ENCODE results near the gene EEPD1. TPM values are rescaled to one million over a fixed set of nuclear protein-coding genes. Genes with fewer than 3 reads are reported as not detected.

Gene EEPD1
- total RNA-seq, 1 donor from 2014 or later: 12.5 TPM

- Histone ChIP-seq H3K27ac (ENCODE audit: low read depth, low read length) (peak overlapping the region; percentile 93), H3K4me3 (ENCODE audit: low read length in 3 of 3) (peak overlapping the region; percentile 84 to 90 (median 86)), H3K36me3 (ENCODE audit: control insufficient read depth in 3 of 3, insufficient read depth in 3 of 3, low read length in 3 of 3) (peaks cover 10 to 16% (median 11%) of the 10 kb centered on the region in 3 donors), H3K4me1 (ENCODE audit: control insufficient read depth in 3 of 3, insufficient read depth in 3 of 3, low read length in 3 of 3) (peaks cover 50 to 56% (median 51%) of the 10 kb centered on the region in 3 donors), H3K9me3 (ENCODE audit: control insufficient read depth in 3 of 3, low read length in 3 of 3) (peaks cover 0 to 2% (median under 1%) of the 10 kb centered on the region in 3 donors), H3K9ac (ENCODE audit: low read depth in 1 of 3, low read length in 3 of 3) (peak overlapping the region; percentile 92 to 97 (median 94)), H3K27me3 (ENCODE audit: control insufficient read depth in 3 of 3, insufficient read depth in 3 of 3, low read length in 3 of 3) (no peaks in the 10 kb centered on the region)
Measured at GRCh38 chr7:36153571-36154097, 580 bp downstream of the EEPD1 start.

GRCh38 chr7:36154255-36155212 is 1.5 kb downstream of the EEPD1 start:
- Histone ChIP-seq H3K9me3 (ENCODE audit: control insufficient read depth in 3 of 3, low read length in 3 of 3) (no peaks in the 10 kb centered on the region), H3K36me3 (ENCODE audit: control insufficient read depth in 3 of 3, insufficient read depth in 3 of 3, low read length in 3 of 3) (peaks cover 10 to 16% (median 11%) of the 10 kb centered on the region in 3 donors), H3K9ac (ENCODE audit: low read depth in 1 of 3, low read length in 3 of 3) (peak overlapping the region; percentile 92 to 97 (median 94)), H3K4me3 (ENCODE audit: low read length in 3 of 3) (peak overlapping the region; percentile 84 to 90 (median 86)), H3K4me1 (ENCODE audit: control insufficient read depth in 3 of 3, insufficient read depth in 3 of 3, low read length in 3 of 3) (peaks cover 58 to 63% (median 60%) of the 10 kb centered on the region in 3 donors), H3K27ac (ENCODE audit: low read depth, low read length) (peak overlapping the region; percentile 93), H3K27me3 (ENCODE audit: control insufficient read depth in 3 of 3, insufficient read depth in 3 of 3, low read length in 3 of 3) (no peaks in the 10 kb centered on the region)

GRCh38 chr7:36155811-36156361 is 2.8 kb downstream of the EEPD1 start:
- Histone ChIP-seq H3K9ac (ENCODE audit: low read depth in 1 of 3, low read length in 3 of 3) (peak overlapping the region; percentile 92 to 97 (median 94)), H3K9me3 (ENCODE audit: control insufficient read depth in 3 of 3, low read length in 3 of 3) (no peaks in the 10 kb centered on the region), H3K4me3 (ENCODE audit: low read length in 3 of 3) (peak overlapping the region; percentile 84 to 90 (median 86)), H3K27me3 (ENCODE audit: control insufficient read depth in 3 of 3, insufficient read depth in 3 of 3, low read length in 3 of 3) (no peaks in the 10 kb centered on the region), H3K27ac (ENCODE audit: low read depth, low read length) (peak overlapping the region; percentile 93), H3K36me3 (ENCODE audit: control insufficient read depth in 3 of 3, insufficient read depth in 3 of 3, low read length in 3 of 3) (peaks cover 10 to 16% (median 11%) of the 10 kb centered on the region in 3 donors), H3K4me1 (ENCODE audit: control insufficient read depth in 3 of 3, insufficient read depth in 3 of 3, low read length in 3 of 3) (peaks cover 71 to 76% (median 74%) of the 10 kb centered on the region in 3 donors)

GRCh38 chr7:36157527-36158320 is 4.7 kb downstream of the EEPD1 start:
- Histone ChIP-seq H3K4me3 (ENCODE audit: low read length in 3 of 3) (peak overlapping the region; percentile 18 to 84 (median 41)), H3K4me1 (ENCODE audit: control insufficient read depth in 3 of 3, insufficient read depth in 3 of 3, low read length in 3 of 3) (peaks cover 77 to 87% (median 80%) of the 10 kb centered on the region in 3 donors), H3K9me3 (ENCODE audit: control insufficient read depth in 3 of 3, low read length in 3 of 3) (no peaks in the 10 kb centered on the region), H3K27me3 (ENCODE audit: control insufficient read depth in 3 of 3, insufficient read depth in 3 of 3, low read length in 3 of 3) (no peaks in the 10 kb centered on the region), H3K36me3 (ENCODE audit: control insufficient read depth in 3 of 3, insufficient read depth in 3 of 3, low read length in 3 of 3) (peaks cover 10 to 16% (median 14%) of the 10 kb centered on the region in 3 donors), H3K9ac (ENCODE audit: low read depth in 1 of 3, low read length in 3 of 3) (peak overlapping the region in 2 of 3 donors; percentile 3 to 94), H3K27ac (ENCODE audit: low read depth, low read length) (peak overlapping the region; percentile 34)

- H3K27me3 ChIP-seq (ENCODE audit: control insufficient read depth in 3 of 3, insufficient read depth in 3 of 3, low read length in 3 of 3): no peaks in the 10 kb centered on the region
- H3K27ac ChIP-seq (ENCODE audit: low read depth, low read length): peak overlapping the region; percentile 34
- H3K9me3 ChIP-seq (ENCODE audit: control insufficient read depth in 3 of 3, low read length in 3 of 3): no peaks in the 10 kb centered on the region
- H3K4me1 ChIP-seq (ENCODE audit: control insufficient read depth in 3 of 3, insufficient read depth in 3 of 3, low read length in 3 of 3): peaks cover 77 to 87% (median 81%) of the 10 kb centered on the region in 3 donors
- H3K9ac ChIP-seq (ENCODE audit: low read depth in 1 of 3, low read length in 3 of 3): peak overlapping the region in 2 of 3 donors; percentile 3 to 94
- H3K4me3 ChIP-seq (ENCODE audit: low read length in 3 of 3): peak overlapping the region in 2 of 3 donors; percentile 18 to 24
- H3K36me3 ChIP-seq (ENCODE audit: control insufficient read depth in 3 of 3, insufficient read depth in 3 of 3, low read length in 3 of 3): peaks cover 10 to 16% (median 14%) of the 10 kb centered on the region in 3 donors
Measured at GRCh38 chr7:36158321-36158605, 5.2 kb downstream of the EEPD1 start.

GRCh38 chr7:36159618-36160017 is 6.6 kb downstream of the EEPD1 start:
- H3K9me3 ChIP-seq (ENCODE audit: control insufficient read depth in 3 of 3, low read length in 3 of 3): no peaks in the 10 kb centered on the region
- no peak overlapping the region for H3K4me3 ChIP-seq (ENCODE audit: low read length in 3 of 3)
- no peak overlapping the region for H3K9ac ChIP-seq (ENCODE audit: low read depth in 1 of 3, low read length in 3 of 3)
- H3K4me1 ChIP-seq (ENCODE audit: control insufficient read depth in 3 of 3, insufficient read depth in 3 of 3, low read length in 3 of 3): peaks cover 69 to 76% (median 72%) of the 10 kb centered on the region in 3 donors
- peak overlapping the region; percentile 34 for H3K27ac ChIP-seq (ENCODE audit: low read depth, low read length)
- no peaks in the 10 kb centered on the region for H3K27me3 ChIP-seq (ENCODE audit: control insufficient read depth in 3 of 3, insufficient read depth in 3 of 3, low read length in 3 of 3)
- peaks cover 7 to 18% (median 9%) of the 10 kb centered on the region in 3 donors for H3K36me3 ChIP-seq (ENCODE audit: control insufficient read depth in 3 of 3, insufficient read depth in 3 of 3, low read length in 3 of 3)

- Histone ChIP-seq H3K36me3 (ENCODE audit: control insufficient read depth in 3 of 3, insufficient read depth in 3 of 3, low read length in 3 of 3) (peaks cover 1 to 11% (median 3%) of the 10 kb centered on the region in 3 donors), H3K4me1 (ENCODE audit: control insufficient read depth in 3 of 3, insufficient read depth in 3 of 3, low read length in 3 of 3) (peaks cover 62 to 69% (median 65%) of the 10 kb centered on the region in 3 donors), H3K9me3 (ENCODE audit: control insufficient read depth in 3 of 3, low read length in 3 of 3) (no peaks in the 10 kb centered on the region), H3K4me3 (ENCODE audit: low read length in 3 of 3) (no peak overlapping the region), H3K27me3 (ENCODE audit: control insufficient read depth in 3 of 3, insufficient read depth in 3 of 3, low read length in 3 of 3) (no peaks in the 10 kb centered on the region), H3K9ac (ENCODE audit: low read depth in 1 of 3, low read length in 3 of 3) (no peak overlapping the region), H3K27ac (ENCODE audit: low read depth, low read length) (no peak overlapping the region)
Measured at GRCh38 chr7:36160313-36160712, 7.3 kb downstream of the EEPD1 start.

GRCh38 chr7:36161996-36162395 is 8.9 kb downstream of the EEPD1 start:
- H3K9ac ChIP-seq (ENCODE audit: low read depth in 1 of 3, low read length in 3 of 3): no peak overlapping the region
- no peak overlapping the region for H3K4me3 ChIP-seq (ENCODE audit: low read length in 3 of 3)
- H3K27ac ChIP-seq (ENCODE audit: low read depth, low read length): no peak overlapping the region
- peaks cover 0 to 8% (median 3%) of the 10 kb centered on the region in 3 donors for H3K36me3 ChIP-seq (ENCODE audit: control insufficient read depth in 3 of 3, insufficient read depth in 3 of 3, low read length in 3 of 3)
- no peaks in the 10 kb centered on the region for H3K27me3 ChIP-seq (ENCODE audit: control insufficient read depth in 3 of 3, insufficient read depth in 3 of 3, low read length in 3 of 3)
- H3K4me1 ChIP-seq (ENCODE audit: control insufficient read depth in 3 of 3, insufficient read depth in 3 of 3, low read length in 3 of 3): peaks cover 47 to 61% (median 50%) of the 10 kb centered on the region in 3 donors
- H3K9me3 ChIP-seq (ENCODE audit: control insufficient read depth in 3 of 3, low read length in 3 of 3): no peaks in the 10 kb centered on the region

GRCh38 chr7:36165059-36165458 is 12.0 kb downstream of the EEPD1 start:
- H3K9ac ChIP-seq (ENCODE audit: low read depth in 1 of 3, low read length in 3 of 3): no peak overlapping the region
- H3K4me1 ChIP-seq (ENCODE audit: control insufficient read depth in 3 of 3, insufficient read depth in 3 of 3, low read length in 3 of 3): peaks cover 22 to 32% (median 23%) of the 10 kb centered on the region in 3 donors
- H3K27me3 ChIP-seq (ENCODE audit: control insufficient read depth in 3 of 3, insufficient read depth in 3 of 3, low read length in 3 of 3): no peaks in the 10 kb centered on the region

More at GRCh38 chr7:36165059-36165458, 12.0 kb downstream of the EEPD1 start:
- H3K9me3 ChIP-seq (ENCODE audit: control insufficient read depth in 3 of 3, low read length in 3 of 3): no peaks in the 10 kb centered on the region
- no peak overlapping the region for H3K27ac ChIP-seq (ENCODE audit: low read depth, low read length)
- no peak overlapping the region for H3K4me3 ChIP-seq (ENCODE audit: low read length in 3 of 3)
- H3K36me3 ChIP-seq (ENCODE audit: control insufficient read depth in 3 of 3, insufficient read depth in 3 of 3, low read length in 3 of 3): peaks cover 0 to 3% (median 3%) of the 10 kb centered on the region in 3 donors

Measured in skeletal muscle tissue (tissue), 4 donors.